ENCODE data around the gene CFAP54. TPM values are rescaled to one million over a fixed set of nuclear protein-coding genes. Genes with fewer than 3 reads are reported as not detected.

CFAP54 gene, protein sequence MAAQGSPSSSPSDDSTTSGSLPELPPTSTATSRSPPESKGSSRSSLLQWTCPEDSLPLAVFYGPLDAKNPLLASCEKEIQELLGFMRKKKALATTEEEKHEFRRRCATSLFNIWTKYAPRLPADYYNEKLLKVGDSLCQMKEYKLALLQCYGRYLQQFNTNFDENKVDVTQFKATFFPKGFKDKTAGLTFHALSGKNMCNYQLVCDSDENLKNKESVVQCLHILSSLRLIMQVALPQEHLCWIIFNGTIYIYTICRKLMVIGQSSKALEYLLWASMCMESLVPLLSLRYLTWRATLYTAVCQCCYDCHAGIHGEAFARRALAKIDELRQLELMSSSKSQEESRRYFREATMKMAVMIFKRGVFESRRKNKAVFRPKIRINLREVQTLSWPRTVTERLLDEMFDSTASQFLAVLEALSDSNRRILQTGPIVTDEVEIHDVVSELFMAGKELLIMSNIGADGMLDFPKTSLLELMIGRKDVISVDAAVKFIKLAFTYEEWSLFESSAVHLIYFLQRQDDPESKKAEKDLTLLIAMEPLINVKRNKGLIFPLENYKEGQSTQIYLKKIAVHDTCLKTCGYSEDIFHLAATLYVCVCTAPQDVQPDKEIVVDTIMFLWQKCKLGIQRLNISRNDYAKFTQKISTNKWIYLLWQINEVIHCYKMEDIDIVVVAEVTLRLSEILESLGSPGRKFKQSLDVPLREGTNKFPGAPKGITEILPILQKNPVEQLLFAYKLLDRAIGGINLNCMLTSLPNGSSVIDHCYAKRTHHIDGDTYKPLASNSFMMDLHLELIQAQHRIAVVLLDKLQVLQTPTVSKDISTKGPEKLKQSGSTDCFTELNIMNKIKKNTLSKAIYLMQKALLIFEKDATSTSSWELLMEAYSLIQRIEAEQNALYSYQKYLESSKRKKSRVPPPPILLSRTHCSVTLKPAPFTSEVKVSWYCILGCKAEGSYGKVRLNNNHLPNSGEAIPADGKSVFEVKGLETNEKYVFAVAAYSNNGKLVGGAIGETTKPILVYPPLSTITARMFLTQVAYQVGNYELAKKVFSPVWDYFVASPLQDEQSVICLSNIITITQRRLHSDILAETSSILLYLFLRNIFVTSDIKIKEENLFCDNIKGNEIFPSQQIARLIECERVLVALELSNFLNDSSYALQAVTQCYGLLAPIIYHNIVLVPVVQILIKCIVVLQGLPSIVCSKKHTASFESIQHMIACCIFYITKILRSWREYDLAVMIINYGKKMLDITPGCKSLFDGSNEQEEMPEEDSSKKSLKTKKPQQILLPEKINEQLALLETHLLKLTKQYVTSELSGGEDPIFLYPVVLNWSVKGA (N-terminal part only)
- total RNA-seq (6.8 TPM), polyA plus RNA-seq (0.41 TPM)

- under 1% methylated on average over 53 of the region's 53 CpGs for WGBS
- Histone ChIP-seq H3K4me1 (ENCODE audit: insufficient read depth) (no peaks in the 10 kb centered on the region), H3K36me3 (ENCODE audit: insufficient read depth) (no peaks in the 10 kb centered on the region), H3K27ac (ENCODE audit: low read depth) (peak within 1 kb of the TSS; percentile 65), H3K4me3 (ENCODE audit: low read depth, low read length) (peak within 1 kb of the TSS; percentile 74)
- peak; percentile 89 for DNase-seq (ENCODE audit: extremely low spot score)
These were observed at the start of gene CFAP54 for GRCh38 chr12:96489392-96490056. Gene CFAP54, plus strand, starts transcription at chr12:96489577. Its CDS starts 33 bp downstream, at chr12:96489610.

DNA sequence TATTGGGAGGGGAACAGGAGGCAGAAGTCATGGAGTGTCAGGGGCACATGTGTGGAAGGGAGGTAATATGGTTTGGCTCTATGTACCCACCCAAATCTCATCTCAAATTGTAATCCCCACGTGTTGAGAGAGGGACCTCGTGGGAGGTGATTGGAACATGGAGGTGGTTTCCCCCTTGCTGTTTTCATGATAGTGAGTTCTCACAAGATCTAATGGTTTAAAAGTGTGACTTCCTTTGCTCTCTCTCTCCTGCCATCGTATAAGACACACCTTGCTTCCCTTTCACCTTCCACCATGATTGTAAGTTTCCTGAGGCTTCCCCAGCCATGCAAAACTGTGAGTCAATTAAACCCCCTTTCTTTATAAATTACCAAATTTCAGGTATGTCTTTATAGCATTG, 47.6 kb upstream of the CFAP54 start:
- no peak overlapping the region for H3K4me3 ChIP-seq (ENCODE audit: low read depth, low read length)
- no peak for DNase-seq (ENCODE audit: extremely low spot score)
- H3K4me1 ChIP-seq (ENCODE audit: insufficient read depth): no peaks in the 10 kb centered on the region
- no peak overlapping the region for H3K27ac ChIP-seq (ENCODE audit: low read depth)
- no peaks in the 10 kb centered on the region for H3K36me3 ChIP-seq (ENCODE audit: insufficient read depth)
- WGBS: 68% methylated on average over 3 of the region's 3 CpGs

- Histone ChIP-seq H3K36me3 (ENCODE audit: insufficient read depth) (no peaks in the 10 kb centered on the region), H3K27ac (ENCODE audit: low read depth) (no peak overlapping the region), H3K4me1 (ENCODE audit: insufficient read depth) (no peaks in the 10 kb centered on the region), H3K4me3 (ENCODE audit: low read depth, low read length) (no peak overlapping the region)
- no peak for DNase-seq (ENCODE audit: extremely low spot score)
- 91% methylated on average over 3 of the region's 3 CpGs for WGBS
These were observed 46.5 kb upstream of the CFAP54 start for GRCh38 chr12:96442906-96443305.

DNA sequence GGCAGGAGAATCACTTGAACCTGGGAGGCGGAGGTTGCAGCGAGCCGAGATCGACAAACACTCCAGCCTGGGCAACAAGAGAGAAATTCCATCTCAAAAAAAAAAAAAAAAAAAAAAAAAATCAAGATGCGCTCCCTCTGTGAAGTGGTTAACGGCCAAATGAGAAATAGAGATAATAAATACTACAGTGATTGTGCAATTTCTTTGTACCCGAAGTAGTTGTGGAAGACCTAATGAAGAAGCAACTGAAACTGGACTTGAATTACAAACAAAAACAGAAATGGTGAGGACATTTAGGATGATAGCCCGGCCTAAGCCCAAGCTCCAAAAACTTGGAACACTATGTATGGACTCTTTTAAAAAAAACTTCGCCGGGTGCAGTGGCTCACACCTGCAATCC, 45.0 kb upstream of the CFAP54 start:
- no peak overlapping the region for H3K27ac ChIP-seq (ENCODE audit: low read depth)
- no peak for DNase-seq (ENCODE audit: extremely low spot score)
- H3K4me3 ChIP-seq (ENCODE audit: low read depth, low read length): no peak overlapping the region
- H3K4me1 ChIP-seq (ENCODE audit: insufficient read depth): no peaks in the 10 kb centered on the region
- no peaks in the 10 kb centered on the region for H3K36me3 ChIP-seq (ENCODE audit: insufficient read depth)
- WGBS: 95% methylated on average over 10 of the region's 10 CpGs

GRCh38 chr12:96445691-96446583, 43.4 kb upstream of the CFAP54 start:
- H3K36me3 ChIP-seq (ENCODE audit: insufficient read depth): no peaks in the 10 kb centered on the region
- no peak for DNase-seq (ENCODE audit: extremely low spot score)
- no peak overlapping the region for H3K4me3 ChIP-seq (ENCODE audit: low read depth, low read length)
- no peaks in the 10 kb centered on the region for H3K4me1 ChIP-seq (ENCODE audit: insufficient read depth)
- 52% methylated on average over 6 of the region's 6 CpGs for WGBS
- H3K27ac ChIP-seq (ENCODE audit: low read depth): peak overlapping the region; percentile 74

GRCh38 chr12:96447256-96447655, 42.1 kb upstream of the CFAP54 start:
- Histone ChIP-seq H3K4me3 (ENCODE audit: low read depth, low read length) (no peak overlapping the region), H3K36me3 (ENCODE audit: insufficient read depth) (no peaks in the 10 kb centered on the region), H3K27ac (ENCODE audit: low read depth) (no peak overlapping the region), H3K4me1 (ENCODE audit: insufficient read depth) (no peaks in the 10 kb centered on the region)
- DNase-seq (ENCODE audit: extremely low spot score): no peak
- 92% methylated on average over 3 of the region's 3 CpGs for WGBS

GRCh38 chr12:96448300-96448699, 41.1 kb upstream of the CFAP54 start:
- Histone ChIP-seq H3K36me3 (ENCODE audit: insufficient read depth) (no peaks in the 10 kb centered on the region), H3K4me3 (ENCODE audit: low read depth, low read length) (no peak overlapping the region), H3K27ac (ENCODE audit: low read depth) (no peak overlapping the region), H3K4me1 (ENCODE audit: insufficient read depth) (no peaks in the 10 kb centered on the region)
- DNase-seq (ENCODE audit: extremely low spot score): no peak
- 74% methylated on average over 3 of the region's 3 CpGs for WGBS

- 71% methylated on average over 3 of the region's 3 CpGs for WGBS
- no peak overlapping the region for H3K27ac ChIP-seq (ENCODE audit: low read depth)
- no peaks in the 10 kb centered on the region for H3K36me3 ChIP-seq (ENCODE audit: insufficient read depth)
- H3K4me1 ChIP-seq (ENCODE audit: insufficient read depth): no peaks in the 10 kb centered on the region
- H3K4me3 ChIP-seq (ENCODE audit: low read depth, low read length): no peak overlapping the region
- DNase-seq (ENCODE audit: extremely low spot score): no peak
These were observed 37.0 kb upstream of the CFAP54 start for GRCh38 chr12:96452261-96452922.

DNA sequence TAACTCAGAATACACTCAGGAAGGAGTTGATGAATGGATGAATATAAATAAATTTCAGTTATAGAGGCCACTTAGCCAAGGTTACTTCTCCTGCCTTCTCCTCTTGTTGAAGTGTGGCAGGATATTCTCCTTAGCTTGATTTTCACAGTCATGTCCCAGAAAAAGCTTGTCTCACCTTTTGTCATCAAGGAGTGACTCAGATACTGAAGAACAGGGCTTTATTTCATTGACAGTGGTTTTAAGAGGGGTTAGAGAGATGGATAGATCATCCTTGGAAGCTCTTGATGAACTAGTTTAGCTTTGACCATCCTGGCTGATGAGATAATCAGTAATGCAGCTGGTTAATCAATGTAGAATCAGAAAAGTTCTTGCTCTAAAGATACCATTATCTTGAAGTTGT, 35.0 kb upstream of the CFAP54 start:
- no peak overlapping the region for H3K4me3 ChIP-seq (ENCODE audit: low read depth, low read length)
- H3K27ac ChIP-seq (ENCODE audit: low read depth): no peak overlapping the region
- no peaks in the 10 kb centered on the region for H3K4me1 ChIP-seq (ENCODE audit: insufficient read depth)
- no peak for DNase-seq (ENCODE audit: extremely low spot score)
- H3K36me3 ChIP-seq (ENCODE audit: insufficient read depth): no peaks in the 10 kb centered on the region

DNA sequence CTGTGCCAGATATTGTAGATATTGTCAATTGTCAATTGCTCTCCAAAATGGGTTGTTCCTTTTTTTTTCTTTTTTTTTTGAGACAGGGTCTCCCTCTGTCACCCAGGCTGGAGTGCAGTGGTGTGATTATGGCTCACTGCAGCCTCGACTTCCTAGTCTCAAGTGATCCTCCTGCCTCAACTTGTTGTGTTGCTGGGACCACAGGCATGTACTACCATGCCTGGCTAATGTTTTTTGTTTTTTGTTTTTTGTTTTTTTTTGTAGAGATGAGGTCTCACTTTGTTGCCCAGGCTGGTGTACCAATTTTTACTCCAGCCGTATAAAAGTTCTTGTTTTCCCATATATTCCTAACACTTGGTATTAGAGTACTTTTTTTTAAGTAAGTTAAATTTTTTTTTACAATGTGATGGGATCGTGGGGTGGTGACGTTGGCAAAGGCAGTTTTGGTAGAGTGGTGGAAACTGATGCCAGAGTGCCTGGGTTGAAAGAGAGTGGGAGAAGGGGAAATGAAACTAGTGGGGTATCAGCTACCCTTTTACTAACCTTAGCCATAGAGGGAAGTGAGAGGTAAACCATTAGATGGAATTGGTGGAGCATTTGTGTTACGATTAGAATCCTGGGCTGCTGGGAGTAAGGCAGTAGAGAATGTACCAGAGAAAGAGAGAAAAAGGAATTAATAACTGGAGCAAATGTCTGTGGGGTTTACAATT, 33.0 kb upstream of the CFAP54 start:
- no peak overlapping the region for H3K27ac ChIP-seq (ENCODE audit: low read depth)
- H3K36me3 ChIP-seq (ENCODE audit: insufficient read depth): no peaks in the 10 kb centered on the region
- no peaks in the 10 kb centered on the region for H3K4me1 ChIP-seq (ENCODE audit: insufficient read depth)
- DNase-seq (ENCODE audit: extremely low spot score): no peak
- no peak overlapping the region for H3K4me3 ChIP-seq (ENCODE audit: low read depth, low read length)
- 87% methylated on average over 5 of the region's 5 CpGs for WGBS

GRCh38 chr12:96457191-96457930, 32.0 kb upstream of the CFAP54 start:
- WGBS: 94% methylated on average over 4 of the region's 4 CpGs
- Histone ChIP-seq H3K27ac (ENCODE audit: low read depth) (no peak overlapping the region), H3K4me1 (ENCODE audit: insufficient read depth) (no peaks in the 10 kb centered on the region), H3K4me3 (ENCODE audit: low read depth, low read length) (no peak overlapping the region), H3K36me3 (ENCODE audit: insufficient read depth) (no peaks in the 10 kb centered on the region)
- DNase-seq (ENCODE audit: extremely low spot score): no peak
